ENCODE data around the gene FAM133A.

The FAM133A gene

DNA sequence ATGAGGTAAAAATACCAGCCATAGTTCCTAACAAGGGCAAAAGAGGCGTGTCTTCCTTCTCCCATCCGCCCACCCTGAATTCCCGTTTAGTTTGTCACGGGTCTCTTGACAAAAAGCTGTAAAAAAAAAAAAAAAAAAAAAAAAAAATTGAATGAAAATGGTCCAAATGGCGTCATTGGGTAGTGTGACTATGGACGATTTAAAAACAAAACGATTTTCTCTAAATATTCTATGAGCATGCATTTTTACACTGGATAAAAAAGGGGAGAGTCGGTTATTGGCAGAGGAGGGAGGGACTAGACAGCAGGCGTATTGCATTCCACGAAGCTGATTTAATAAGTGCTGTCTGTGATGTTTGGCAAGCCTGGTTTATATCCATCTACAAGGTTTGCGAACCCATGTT, at the start of gene FAM133A:
Gene FAM133A, plus strand, starts transcription at position 338 of the 403 bp plus-strand sequence. CDS start 35,214 bp downstream, outside the sequence.
- DNase-seq (ENCODE audit: low read depth, low spot score): no peak

- DNase-seq (ENCODE audit: low read depth, low spot score): peak; percentile 36
Observed at GRCh38 chrX:93637591-93637990, 36.4 kb upstream of the FAM133A start.

- peak; percentile 59 for DNase-seq (ENCODE audit: low read depth, low spot score)
Observed at GRCh38 chrX:93649381-93649780, 24.6 kb upstream of the FAM133A start.

DNA sequence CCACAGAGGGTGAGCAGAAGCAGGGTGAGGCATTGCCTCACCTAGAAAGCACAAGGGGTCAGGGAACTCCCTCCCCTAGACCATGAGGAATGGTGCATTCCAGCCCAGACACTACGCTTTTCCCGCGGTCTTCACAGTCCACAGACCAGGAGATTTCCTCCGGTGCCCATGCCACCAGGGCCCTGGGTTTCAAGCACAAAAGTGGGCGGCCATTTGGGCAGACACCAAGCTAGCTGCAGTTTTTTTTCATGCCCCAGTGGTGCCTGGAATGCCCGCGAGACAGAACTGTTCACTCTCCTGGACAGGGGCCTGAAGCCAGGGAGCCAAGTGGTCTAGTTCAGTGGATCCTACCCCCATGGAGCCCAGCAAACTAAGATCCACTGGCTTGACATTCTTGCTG, 13.4 kb upstream of the FAM133A start:
- DNase-seq (ENCODE audit: low read depth, low spot score): no peak

- peak; percentile 93 for DNase-seq (ENCODE audit: low read depth, low spot score)
Observed at GRCh38 chrX:93673056-93673868, 744 bp upstream of the FAM133A start, which contains the start of gene NAP1L3. NAP1L3 (minus strand) TSS chrX:93673578; CDS start chrX:93673304, 274 bp downstream.

- DNase-seq (ENCODE audit: low read depth, low spot score): no peak
Observed at GRCh38 chrX:93695981-93696380, 22.0 kb downstream of the FAM133A start.

DNA sequence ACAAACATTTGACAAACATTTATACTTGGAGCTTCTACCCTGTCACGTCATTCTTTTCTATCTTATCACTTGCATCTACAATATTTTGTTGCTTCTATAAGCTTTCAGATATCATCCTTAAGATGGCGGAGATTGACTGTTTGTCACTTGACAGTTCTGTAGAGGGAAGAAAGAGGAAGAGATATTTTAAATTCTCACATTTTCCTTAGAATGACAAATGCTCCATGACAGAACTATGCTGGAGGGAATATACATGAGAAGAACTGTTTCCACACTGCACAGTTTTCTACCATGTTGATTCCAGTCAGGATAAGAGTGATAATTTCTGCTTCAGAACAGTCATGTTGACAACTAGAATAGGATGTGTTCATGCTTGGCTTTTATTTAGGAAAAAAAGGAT, 29.7 kb downstream of the FAM133A start:
- DNase-seq (ENCODE audit: low read depth, low spot score): no peak

- DNase-seq (ENCODE audit: low read depth, low spot score): no peak
Observed at GRCh38 chrX:93711076-93711475, 37.1 kb downstream of the FAM133A start.

- DNase-seq (ENCODE audit: low read depth, low spot score): no peak
Observed at GRCh38 chrX:93741811-93742210, 67.8 kb downstream of the FAM133A start.

- DNase-seq (ENCODE audit: low read depth, low spot score): no peak
Observed at GRCh38 chrX:93760163-93760562, 86.2 kb downstream of the FAM133A start.
